NCI-H2081 (cell line): ENCODE measurements around the gene PDE12.
"Not testable (repeated sequence)": the region's sequence is repeated elsewhere in the genome, so short reads cannot be mapped to it uniquely, and the experiment has no call there.

Source experiments
- DNase-seq, 2 experiments: peaks; one replicate each; lab custom pipeline; 2025; lab: John Stamatoyannopoulos, UW

The PDE12 gene

GRCh38 chr3:57587905-57588304, 31.8 kb downstream of the PDE12 start:
- DNase-seq: no peak

- DNase-seq: no peak
Observed at GRCh38 chr3:57592306-57592705, 36.2 kb downstream of the PDE12 start.

- DNase-seq: no peak
Observed at GRCh38 chr3:57594144-57594543, 38.1 kb downstream of the PDE12 start.

- no peak for DNase-seq
Observed at GRCh38 chr3:57594576-57594975, 38.5 kb downstream of the PDE12 start.

GRCh38 chr3:57596495-57597126, 40.5 kb downstream of the PDE12 start:
- DNase-seq: peak in 1 of 2 experiments; percentile 6

- peak; percentile 94 to 98 for DNase-seq
Observed at GRCh38 chr3:57597127-57597923, 41.3 kb downstream of the PDE12 start, which contains the start of gene ARF4. Gene ARF4, minus strand, starts transcription at chr3:57597344. Its CDS starts 204 bp downstream, at chr3:57597140.

- no peak for DNase-seq
Observed at GRCh38 chr3:57598765-57599360, 42.8 kb downstream of the PDE12 start.

GRCh38 chr3:57600195-57600594, 44.1 kb downstream of the PDE12 start:
- no peak for DNase-seq

GRCh38 chr3:57604971-57605370, 48.9 kb downstream of the PDE12 start:
- no peak for DNase-seq

- no peak for DNase-seq
Observed at GRCh38 chr3:57605683-57606082, 49.6 kb downstream of the PDE12 start.

- not testable (repeated sequence) for DNase-seq
Observed at GRCh38 chr3:57611870-57612269, 55.8 kb downstream of the PDE12 start.

GRCh38 chr3:57616233-57616632, 60.2 kb downstream of the PDE12 start:
- no peak for DNase-seq
